Activated naive CD8-positive, alpha-beta T cell treated with anti-CD3 and anti-CD28 coated beads, Interleukin-2, amount 50 U/mL, for 24 hours (primary cell): Measurements from ENCODE around the gene PIPOX.
"Not testable (repeated sequence)": the region's sequence is repeated elsewhere in the genome, so short reads cannot be mapped to it uniquely, and the experiment has no call there.

Experiments
- ATAC-seq: fragments of 150-1000 bp; cut with Tn5 transposase; one replicate; pipeline ENCODE4 v1.10.0; 2021
- DNase-seq: peaks from one replicate; pipeline ENCODE4 v3.0.0; 2021
- H3K27ac Mint-ChIP-seq: one replicate; pipeline ENCODE4 v1.8.0; 2021; ENCODE audit warnings: mild to moderate bottlenecking, mixed read lengths
- H3K27me3 Mint-ChIP-seq: one replicate; pipeline ENCODE4 v1.8.0; 2021; ENCODE audit warnings: mixed read lengths
- H3K36me3 Mint-ChIP-seq: one replicate; pipeline ENCODE4 v1.8.0; 2021; ENCODE audit warnings: low read depth, mixed read lengths
- H3K4me1 Mint-ChIP-seq: one replicate; pipeline ENCODE4 v1.8.0; 2021; ENCODE audit warnings: mixed read lengths
- H3K4me3 Mint-ChIP-seq: one replicate; pipeline ENCODE4 v1.8.0; 2021; ENCODE audit warnings: mild to moderate bottlenecking, moderate library complexity, mixed read lengths
- H3K9me3 Mint-ChIP-seq: one replicate; pipeline ENCODE4 v1.8.0; 2021; ENCODE audit warnings: mixed read lengths

PIPOX gene

DNA sequence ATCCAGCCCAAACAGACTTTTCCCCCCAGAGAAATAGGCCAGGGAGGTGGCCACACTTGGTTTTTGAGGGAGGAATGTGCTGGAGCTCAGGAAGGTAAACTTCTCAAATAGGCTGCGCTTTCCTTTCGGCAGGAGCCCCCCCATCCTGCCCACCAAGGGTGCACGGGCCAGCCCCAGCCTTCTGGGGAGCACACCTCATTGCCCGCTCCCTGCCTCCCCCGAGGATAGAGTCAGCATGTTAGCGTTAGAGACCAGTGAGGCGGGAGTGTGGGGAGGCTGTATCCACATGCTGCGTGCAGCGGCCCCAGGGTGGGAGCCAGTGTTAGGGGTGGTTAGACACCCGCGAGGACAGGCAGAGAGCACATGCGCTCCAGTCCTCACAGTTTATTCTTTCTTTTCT lies 42.3 kb downstream of the PIPOX start:
- ATAC-seq = no peak
- H3K9me3 Mint-ChIP-seq = no peaks in the 10 kb centered on the region
- no peak overlapping the region for H3K27ac Mint-ChIP-seq
- H3K27me3 Mint-ChIP-seq = no peaks in the 10 kb centered on the region
- DNase-seq = no peak
- no peak overlapping the region for H3K4me3 Mint-ChIP-seq
- H3K36me3 Mint-ChIP-seq = peaks cover 5% of the 10 kb centered on the region
- H3K4me1 Mint-ChIP-seq = no peaks in the 10 kb centered on the region

DNA sequence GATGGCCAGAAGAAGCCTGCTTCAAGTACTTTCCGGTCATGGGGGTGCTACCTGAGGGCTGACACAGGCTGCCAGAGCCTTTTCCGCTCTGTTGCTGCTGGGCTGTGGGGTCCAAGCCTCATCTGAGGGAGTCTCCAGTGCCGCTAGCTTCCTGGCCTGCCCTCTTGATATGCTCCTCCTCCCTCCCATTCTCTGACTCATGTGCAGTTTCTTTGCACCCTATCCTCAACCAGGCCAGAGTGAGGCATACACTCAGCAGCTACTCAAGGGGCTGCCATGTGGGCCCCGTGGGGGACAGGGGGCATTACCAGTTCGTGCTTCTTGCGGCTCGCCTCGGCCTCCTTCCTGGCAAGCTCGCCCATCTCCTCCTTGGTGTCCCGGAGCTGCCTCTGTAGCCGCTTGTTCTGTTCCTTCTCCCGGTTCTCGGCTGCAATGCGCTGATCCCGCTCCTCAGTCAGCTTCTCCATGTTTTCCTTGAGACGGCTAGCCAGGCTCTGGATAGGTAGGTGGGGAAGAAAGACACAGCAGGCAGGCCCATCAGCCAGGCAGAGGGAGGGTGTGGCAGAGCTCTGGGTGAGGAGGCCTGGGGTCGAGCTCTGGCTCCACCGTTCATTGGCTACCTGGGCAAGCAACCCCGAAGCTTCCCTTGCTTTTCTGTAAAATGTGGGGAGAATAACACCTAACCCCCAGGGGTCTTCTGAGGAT lies 43.8 kb downstream of the PIPOX start:
- H3K4me3 Mint-ChIP-seq = no peak overlapping the region
- H3K4me1 Mint-ChIP-seq = no peaks in the 10 kb centered on the region
- no peak for ATAC-seq
- H3K27ac Mint-ChIP-seq = no peak overlapping the region
- peaks cover 5% of the 10 kb centered on the region for H3K36me3 Mint-ChIP-seq
- DNase-seq = no peak
- H3K27me3 Mint-ChIP-seq = no peaks in the 10 kb centered on the region
- no peaks in the 10 kb centered on the region for H3K9me3 Mint-ChIP-seq

DNA sequence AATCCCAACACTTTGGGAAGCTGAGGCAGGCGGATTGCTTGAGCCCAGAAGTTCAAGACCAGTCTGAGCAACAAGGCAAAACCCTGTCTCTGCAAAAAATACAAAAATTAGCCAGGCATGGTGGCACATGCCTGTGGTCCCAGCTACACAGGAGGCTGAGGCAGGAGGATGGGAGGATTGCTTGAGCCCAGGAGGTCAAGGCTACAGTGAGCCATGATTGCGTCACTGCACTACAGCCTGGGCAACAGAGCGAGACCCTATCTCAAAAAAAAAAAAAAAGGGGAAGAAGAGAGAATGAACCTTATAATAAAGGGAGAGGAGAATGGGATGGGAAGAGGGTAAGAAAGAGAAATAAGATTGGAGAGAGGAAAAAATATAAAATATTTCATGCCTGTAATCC lies 45.8 kb downstream of the PIPOX start:
- H3K36me3 Mint-ChIP-seq, H3K4me3 Mint-ChIP-seq, H3K4me1 Mint-ChIP-seq: not testable (repeated sequence)

DNA sequence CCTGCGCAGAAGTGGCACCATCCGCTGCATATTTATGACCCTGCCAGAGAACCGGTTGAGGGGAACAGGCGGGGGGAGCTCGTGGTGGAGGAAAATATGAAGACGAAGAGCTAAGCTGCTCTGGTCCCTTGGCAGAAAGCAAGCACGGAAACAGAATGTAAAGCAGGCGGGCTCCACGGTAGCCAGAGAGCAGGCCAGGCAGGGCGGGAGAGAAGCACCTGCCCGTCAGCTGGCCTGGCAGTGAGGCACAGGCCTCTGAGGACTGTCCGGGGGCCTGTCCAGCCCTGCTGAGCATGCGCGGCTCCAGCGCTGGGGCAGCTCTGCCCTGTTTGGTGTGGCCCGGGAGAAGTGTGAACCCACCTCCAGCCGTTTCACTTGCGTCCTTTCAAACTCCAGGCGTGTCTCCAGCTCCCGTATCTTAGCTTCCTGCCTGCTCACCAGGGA lies 46.7 kb downstream of the PIPOX start:
- Mint-ChIP-seq H3K36me3 (peaks cover 5% of the 10 kb centered on the region), H3K27me3 (no peaks in the 10 kb centered on the region), H3K9me3 (no peaks in the 10 kb centered on the region), H3K4me3 (no peak overlapping the region), H3K4me1 (no peaks in the 10 kb centered on the region), H3K27ac (no peak overlapping the region)
- DNase-seq (no peak), ATAC-seq (no peak)

More for the DNA sequence above, 45.8 kb downstream of the PIPOX start:
- not testable (repeated sequence) for H3K9me3 Mint-ChIP-seq, DNase-seq, ATAC-seq, H3K27ac Mint-ChIP-seq, H3K27me3 Mint-ChIP-seq

DNA sequence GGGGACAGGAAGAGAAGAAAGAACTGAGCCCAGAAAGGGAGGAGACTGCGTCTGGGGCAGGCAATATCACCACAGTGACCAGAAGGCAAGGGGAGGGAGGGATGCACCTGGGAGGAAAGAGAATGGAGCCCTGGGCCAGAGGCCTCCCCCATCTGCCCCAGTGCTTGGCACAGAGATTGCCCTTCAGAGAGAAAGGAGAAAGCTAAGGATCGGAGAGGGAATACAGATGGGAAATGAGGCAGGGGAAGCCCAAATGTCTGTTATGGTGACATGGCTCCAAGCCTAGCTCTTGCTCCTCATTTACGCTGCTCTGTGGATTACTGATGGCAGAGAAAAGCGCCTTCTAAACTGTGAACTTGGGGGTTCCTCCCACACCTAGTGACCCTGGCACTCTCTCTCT lies 47.2 kb downstream of the PIPOX start:
- H3K4me1 Mint-ChIP-seq = no peaks in the 10 kb centered on the region
- H3K27me3 Mint-ChIP-seq = no peaks in the 10 kb centered on the region
- DNase-seq (no peak), ATAC-seq (no peak)
- no peak overlapping the region for H3K27ac Mint-ChIP-seq
- H3K9me3 Mint-ChIP-seq = no peaks in the 10 kb centered on the region
- H3K36me3 Mint-ChIP-seq = peaks cover 5% of the 10 kb centered on the region
- H3K4me3 Mint-ChIP-seq = no peak overlapping the region

DNA sequence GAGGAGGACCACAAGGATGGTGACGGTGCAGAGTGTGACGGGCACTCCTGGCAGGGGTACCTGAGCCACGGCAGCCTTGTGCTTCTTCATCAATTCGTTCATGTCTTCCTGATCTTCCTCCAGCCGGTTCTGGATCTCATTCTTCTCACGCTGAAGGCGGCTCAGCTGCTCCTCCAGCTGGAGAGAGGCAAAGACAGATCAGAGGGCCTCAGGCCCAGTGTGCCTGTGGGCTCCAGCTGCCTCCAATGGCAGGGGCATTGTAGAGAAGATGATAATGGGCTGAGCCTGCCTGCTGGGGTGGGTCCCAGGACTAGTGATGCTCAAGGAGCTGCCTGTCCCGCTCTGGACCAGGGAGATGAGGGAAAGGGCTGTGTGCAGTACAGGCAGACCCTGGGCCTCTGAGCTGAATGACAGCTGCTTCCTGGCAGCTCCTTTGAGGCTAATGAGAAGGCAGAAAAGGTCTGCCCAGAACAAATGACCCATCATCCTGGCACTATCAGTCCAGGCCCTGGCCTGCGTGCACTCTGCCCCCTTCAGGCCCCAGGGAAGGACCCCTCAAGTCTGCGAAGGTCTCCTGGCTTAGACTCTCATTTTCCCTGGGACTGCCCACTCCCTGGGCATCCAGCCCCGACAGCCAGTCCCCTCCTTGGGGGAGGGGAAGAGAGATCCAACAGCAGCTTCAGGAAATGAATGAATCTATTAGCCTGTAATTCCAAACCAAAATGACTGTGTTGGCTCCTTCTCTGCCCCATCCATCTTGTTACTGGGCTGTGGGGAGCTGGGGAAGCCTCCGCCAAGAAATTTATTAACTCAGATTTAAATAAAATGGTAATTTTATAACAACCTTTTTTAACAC lies 48.0 kb downstream of the PIPOX start:
- H3K4me3 Mint-ChIP-seq = no peak overlapping the region
- H3K27ac Mint-ChIP-seq = no peak overlapping the region
- ATAC-seq = peak; percentile 12

DNA sequence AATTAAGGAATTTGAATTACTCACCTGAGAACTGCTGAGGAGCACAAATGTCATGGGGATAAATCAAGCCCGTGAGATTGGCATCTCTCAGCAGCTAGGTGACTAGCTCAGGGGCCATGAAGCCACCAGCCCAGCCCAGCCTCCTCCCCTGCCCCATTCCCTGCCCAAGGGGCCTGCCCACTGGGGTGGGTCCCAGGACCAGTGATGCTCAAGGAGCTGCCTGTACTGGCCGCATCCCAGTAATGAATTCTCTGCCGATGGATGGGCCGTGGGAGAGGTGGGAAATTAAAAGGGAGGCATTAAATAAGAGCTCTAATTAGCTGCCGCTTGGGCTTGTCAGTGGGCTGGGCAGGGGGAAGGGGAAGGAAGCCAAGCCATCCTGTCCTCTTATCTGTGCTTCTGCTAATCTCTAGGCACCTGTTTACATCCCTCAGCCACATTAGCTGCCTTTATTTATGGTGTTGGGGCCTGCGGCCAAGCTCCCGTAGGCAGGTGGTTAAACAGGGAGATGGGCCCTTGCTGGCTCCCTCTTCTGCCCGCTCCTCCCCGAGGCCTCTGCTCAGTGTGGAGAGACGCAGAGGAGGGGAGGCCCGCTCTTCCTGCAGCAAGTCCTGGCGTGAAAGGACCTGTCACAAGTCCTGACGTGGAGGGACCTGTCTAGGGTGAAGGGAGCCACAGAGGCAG lies 48.8 kb downstream of the PIPOX start:
- Mint-ChIP-seq H3K27ac (no peak overlapping the region), H3K27me3 (no peaks in the 10 kb centered on the region), H3K4me1 (no peaks in the 10 kb centered on the region), H3K9me3 (no peaks in the 10 kb centered on the region), H3K4me3 (no peak overlapping the region), H3K36me3 (peaks cover 5% of the 10 kb centered on the region)
- ATAC-seq (no peak), DNase-seq (no peak)

More for the DNA sequence above, 48.0 kb downstream of the PIPOX start:
- Mint-ChIP-seq H3K27me3 (no peaks in the 10 kb centered on the region), H3K4me1 (no peaks in the 10 kb centered on the region), H3K36me3 (peaks cover 5% of the 10 kb centered on the region), H3K9me3 (no peaks in the 10 kb centered on the region)
- DNase-seq = no peak

DNA sequence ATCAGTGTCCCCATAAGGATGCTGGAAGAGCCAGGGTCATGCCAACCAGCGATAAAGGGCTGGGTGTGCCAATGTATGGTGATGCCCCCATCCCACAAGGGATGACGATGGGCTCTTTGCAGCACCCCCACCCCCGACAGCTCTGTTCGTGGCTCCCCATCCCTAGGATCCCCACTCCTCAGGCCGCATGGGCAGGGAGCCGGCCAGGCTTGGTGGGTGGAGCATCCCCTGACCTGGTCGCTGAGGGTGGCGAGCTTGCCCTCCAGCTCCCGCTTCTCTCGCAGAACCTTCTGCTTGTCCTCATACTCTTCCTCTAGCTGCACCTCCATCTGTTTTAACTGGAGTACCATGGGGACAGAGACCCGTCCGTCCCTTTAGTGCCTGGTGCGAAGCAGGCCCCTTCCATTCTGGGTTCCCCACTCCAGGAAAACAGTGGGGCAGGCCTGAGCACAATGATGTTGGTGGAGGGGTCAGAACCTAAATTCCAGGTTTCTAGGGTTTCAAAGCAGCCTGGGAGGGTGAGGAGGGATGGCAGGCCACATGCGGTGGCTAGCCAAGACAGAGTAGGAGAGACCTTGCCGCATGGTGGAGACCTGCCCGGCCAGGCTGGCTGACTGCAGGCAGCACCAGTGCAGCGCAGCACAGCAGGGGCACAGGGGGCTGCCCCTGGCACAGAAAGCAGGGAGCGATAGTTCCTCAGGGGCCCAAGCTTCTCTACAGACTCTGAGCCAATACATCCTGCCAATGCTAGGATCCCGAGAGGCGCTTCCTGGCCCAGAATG lies 50.3 kb downstream of the PIPOX start:
- Mint-ChIP-seq H3K27ac (no peak overlapping the region), H3K4me1 (no peaks in the 10 kb centered on the region), H3K4me3 (no peak overlapping the region), H3K27me3 (no peaks in the 10 kb centered on the region), H3K36me3 (peaks cover 4% of the 10 kb centered on the region), H3K9me3 (no peaks in the 10 kb centered on the region)
- ATAC-seq (no peak), DNase-seq (no peak)

DNA sequence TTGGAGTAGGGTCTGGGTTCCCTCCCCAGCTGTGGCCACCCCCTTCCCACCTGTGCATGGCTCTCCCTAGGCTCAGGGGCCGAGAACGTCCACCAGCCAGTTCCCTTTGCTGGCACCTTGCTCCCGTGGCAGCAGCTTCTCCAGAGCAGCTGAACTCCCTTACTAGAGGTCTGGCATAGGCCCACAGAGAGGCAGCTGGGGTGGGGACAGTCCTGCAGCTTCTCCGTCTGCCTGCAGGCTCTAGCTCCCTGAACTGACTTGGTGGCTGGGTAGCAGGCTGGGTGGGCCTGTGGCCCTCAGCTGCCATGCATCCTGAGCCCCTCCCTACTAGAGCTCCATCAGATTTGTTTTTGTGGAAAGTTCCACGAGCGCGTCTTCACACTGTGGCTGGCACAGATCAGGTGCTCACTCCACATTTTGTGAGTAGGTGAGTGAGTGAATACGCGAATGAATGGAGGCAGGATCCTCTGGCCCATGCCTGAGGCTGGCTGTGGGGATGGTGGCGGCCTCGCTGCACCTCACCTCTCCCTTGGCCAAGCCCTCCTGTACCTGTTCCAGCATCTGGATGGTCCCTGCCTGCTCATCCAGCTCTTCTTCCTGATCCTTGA lies 51.3 kb downstream of the PIPOX start:
- Mint-ChIP-seq H3K27me3 (no peaks in the 10 kb centered on the region), H3K27ac (no peak overlapping the region), H3K9me3 (no peaks in the 10 kb centered on the region), H3K36me3 (peaks cover 2% of the 10 kb centered on the region), H3K4me1 (no peaks in the 10 kb centered on the region), H3K4me3 (no peak overlapping the region)
- DNase-seq = no peak
- no peak for ATAC-seq

DNA sequence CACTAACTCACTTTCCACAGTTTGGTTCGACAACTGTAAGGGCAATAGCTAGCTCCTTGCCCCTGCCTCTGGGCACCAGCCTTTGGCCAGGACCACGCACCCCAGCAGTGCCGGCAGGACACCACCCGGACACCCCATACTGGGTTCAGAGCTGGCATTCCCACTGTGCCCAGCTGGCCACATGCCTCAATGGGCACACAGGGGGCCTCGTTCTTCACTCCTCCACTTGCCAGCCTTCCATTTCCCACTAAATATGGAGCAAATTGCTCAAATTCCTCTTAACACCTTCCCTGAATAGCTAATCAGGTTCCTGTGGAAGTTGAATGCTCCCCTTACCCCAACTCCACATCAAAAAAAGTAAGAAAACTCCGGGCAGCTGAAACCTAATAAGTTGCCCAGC lies 52.5 kb downstream of the PIPOX start:
- Mint-ChIP-seq H3K4me3 (no peak overlapping the region), H3K36me3 (no peaks in the 10 kb centered on the region), H3K4me1 (peaks cover 5% of the 10 kb centered on the region), H3K9me3 (no peaks in the 10 kb centered on the region), H3K27me3 (no peaks in the 10 kb centered on the region), H3K27ac (no peak overlapping the region)
- DNase-seq (no peak), ATAC-seq (no peak)

DNA sequence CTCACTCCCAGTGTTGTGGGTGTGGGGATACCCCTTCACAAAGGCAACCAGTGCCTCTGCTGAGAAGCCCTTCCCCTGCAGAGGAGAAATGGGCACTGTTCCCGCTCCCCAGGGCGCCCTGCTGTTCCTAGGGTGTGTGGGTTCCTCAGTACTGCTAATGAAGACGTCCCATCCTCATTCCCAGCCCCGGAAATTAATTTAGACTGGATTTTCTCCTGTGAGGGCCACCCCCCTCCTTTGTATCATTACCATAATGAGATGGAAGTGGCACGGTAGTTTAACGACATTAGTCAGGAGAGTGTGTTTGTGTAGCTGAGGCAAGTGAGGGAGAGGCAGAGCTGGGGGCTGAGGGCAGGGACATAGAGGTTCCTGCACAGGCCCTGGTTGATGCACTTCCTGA lies 53.2 kb downstream of the PIPOX start:
- ATAC-seq (no peak), DNase-seq (no peak)
- no peak overlapping the region for H3K27ac Mint-ChIP-seq
- no peak overlapping the region for H3K4me3 Mint-ChIP-seq
- H3K9me3 Mint-ChIP-seq = no peaks in the 10 kb centered on the region
- H3K36me3 Mint-ChIP-seq = no peaks in the 10 kb centered on the region
- H3K27me3 Mint-ChIP-seq = no peaks in the 10 kb centered on the region
- H3K4me1 Mint-ChIP-seq = peaks cover 5% of the 10 kb centered on the region

DNA sequence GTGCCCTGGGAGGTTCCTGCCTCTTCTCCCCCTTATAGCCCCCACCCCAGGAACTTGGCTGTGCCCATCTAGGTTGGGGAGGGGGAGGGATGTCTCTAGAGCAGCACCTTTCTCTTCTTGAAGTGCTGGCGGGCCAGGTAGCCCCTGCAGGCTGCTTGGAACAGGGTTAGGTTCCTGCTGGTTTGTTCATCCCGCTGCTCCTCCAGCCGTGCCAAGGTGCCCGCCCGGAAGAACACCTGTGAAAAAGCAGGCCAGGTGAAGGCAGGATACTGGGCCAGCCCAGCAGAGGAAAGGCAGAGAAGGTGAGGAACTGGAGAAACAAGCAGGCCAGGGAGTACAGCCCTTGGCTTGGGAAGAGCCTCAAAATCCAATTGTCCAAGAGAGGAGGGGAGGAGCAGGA lies 56.6 kb downstream of the PIPOX start:
- DNase-seq = no peak
- ATAC-seq = no peak
- H3K27me3 Mint-ChIP-seq = no peaks in the 10 kb centered on the region
- peaks cover 5% of the 10 kb centered on the region for H3K4me1 Mint-ChIP-seq
- no peaks in the 10 kb centered on the region for H3K9me3 Mint-ChIP-seq
- no peak overlapping the region for H3K4me3 Mint-ChIP-seq
- H3K36me3 Mint-ChIP-seq = peaks cover 3% of the 10 kb centered on the region
- no peak overlapping the region for H3K27ac Mint-ChIP-seq

DNA sequence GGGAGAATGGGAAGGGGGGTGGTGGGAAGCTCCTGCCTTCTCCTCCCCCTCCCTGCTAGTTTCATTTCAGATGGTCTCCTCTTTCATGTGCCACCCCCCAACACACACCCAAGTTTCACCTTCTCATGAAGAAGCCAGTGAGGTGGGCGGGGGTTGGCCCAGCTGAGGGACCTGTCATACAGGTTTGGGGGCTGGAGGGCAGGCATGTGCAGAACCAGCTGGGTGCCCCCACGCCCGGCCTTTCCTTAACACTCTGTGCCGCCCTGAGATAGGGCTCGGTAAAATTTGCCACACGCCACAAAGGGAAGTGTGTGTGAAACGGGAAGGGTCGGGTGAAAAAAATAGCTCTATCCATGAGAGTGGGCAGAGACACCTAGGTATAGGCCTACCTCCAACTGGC lies 57.4 kb downstream of the PIPOX start:
- no peak for DNase-seq
- Mint-ChIP-seq H3K36me3 (peaks cover 5% of the 10 kb centered on the region), H3K27ac (no peak overlapping the region), H3K9me3 (no peaks in the 10 kb centered on the region), H3K4me3 (no peak overlapping the region), H3K4me1 (peaks cover 5% of the 10 kb centered on the region), H3K27me3 (no peaks in the 10 kb centered on the region)
- no peak for ATAC-seq

DNA sequence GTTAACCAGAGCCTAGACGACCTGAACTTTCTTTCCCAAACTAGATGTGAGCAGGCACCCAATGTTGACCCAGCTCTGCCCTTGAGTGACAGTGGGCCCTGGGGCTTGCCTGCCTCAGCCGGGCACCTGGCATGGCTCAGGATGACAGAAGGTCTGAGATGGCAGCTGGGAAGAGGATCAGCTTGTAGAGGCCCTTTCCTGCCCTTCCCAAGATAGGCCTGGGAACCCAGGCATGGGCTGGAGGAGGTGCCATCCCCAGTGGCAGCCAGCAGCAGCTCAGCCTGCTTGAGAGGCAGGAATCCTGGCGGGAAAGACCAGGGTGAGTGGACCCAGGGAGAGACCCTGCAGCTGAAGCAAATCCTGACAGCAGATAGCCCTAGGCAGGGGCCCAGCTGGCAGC lies 59.1 kb downstream of the PIPOX start:
- Mint-ChIP-seq H3K27me3 (no peaks in the 10 kb centered on the region), H3K4me1 (peaks cover 5% of the 10 kb centered on the region), H3K36me3 (peaks cover 5% of the 10 kb centered on the region), H3K27ac (no peak overlapping the region), H3K9me3 (no peaks in the 10 kb centered on the region), H3K4me3 (no peak overlapping the region)
- ATAC-seq = no peak
- DNase-seq = no peak
